Hepatocyte (in vitro differentiated cells): ENCODE data around the gene BAHCC1. TPM values are rescaled to one million over a fixed set of nuclear protein-coding genes. Genes with fewer than 3 reads are reported as not detected.

Experiments
- DNase-seq: peaks from one replicate; pipeline ENCODE4 v3.0.0-alpha.2; 2016; ENCODE audit warnings: low spot score
- H2AFZ ChIP-seq: fragments of 200-600 bp; sonication (generic); 2 replicates; pipeline ENCODE4 v1.6.0; 2016; ENCODE audit warnings: antibody characterized with exemption, mild to moderate bottlenecking
- H3K27ac ChIP-seq: fragments of 200-600 bp; sonication (generic); 2 replicates; pipeline ENCODE4 v1.5.1; 2016; ENCODE audit warnings: mild to moderate bottlenecking
- H3K27me3 ChIP-seq: fragments of 200-600 bp; sonication (generic); 2 replicates; pipeline ENCODE4 v1.6.1; 2016
- H3K36me3 ChIP-seq: fragments of 200-600 bp; sonication (generic); replicated peaks from 2 replicates; pipeline ENCODE4 v1.5.1; 2016; ENCODE audit warnings: low read depth; ENCODE audit not compliant: insufficient read depth
- H3K4me1 ChIP-seq: fragments of 200-600 bp; sonication (generic); 2 replicates; pipeline ENCODE4 v1.5.1; 2016; ENCODE audit warnings: mild to moderate bottlenecking, moderate library complexity; ENCODE audit not compliant: insufficient read depth
- H3K4me2 ChIP-seq: fragments of 200-600 bp; sonication (generic); 2 replicates; pipeline ENCODE4 v1.6.0; 2016
- H3K4me3 ChIP-seq: fragments of 200-600 bp; sonication (generic); 2 replicates; pipeline ENCODE4 v1.5.1; 2016; ENCODE audit warnings: mild to moderate bottlenecking
- H3K79me2 ChIP-seq: fragments of 200-600 bp; sonication (generic); 2 replicates; pipeline ENCODE4 v1.6.0; 2017; ENCODE audit warnings: mild to moderate bottlenecking
- H3K9me2 ChIP-seq: fragments of 200-600 bp; sonication (generic); replicated peaks from 2 replicates; pipeline ENCODE4 v1.6.0; 2017; ENCODE audit warnings: mild to moderate bottlenecking; ENCODE audit not compliant: insufficient read depth
- H3K9me3 ChIP-seq: fragments of 200-600 bp; sonication (generic); 2 replicates; pipeline ENCODE4 v1.5.1; 2016; ENCODE audit warnings: low read depth, mild to moderate bottlenecking
- H4K20me1 ChIP-seq: fragments of 200-600 bp; sonication (generic); 2 replicates; pipeline ENCODE4 v1.6.0; 2016; ENCODE audit warnings: mild to moderate bottlenecking; ENCODE audit not compliant: insufficient read depth, poor library complexity, severe bottlenecking
- EZH2 ChIP-seq: fragments of 200-600 bp; sonication (generic); IDR thresholded peaks from 2 replicates; pipeline ENCODE4 v1.6.1; 2016; ENCODE audit warnings: antibody characterized with exemption, mild to moderate bottlenecking, borderline replicate concordance
- EZH2phosphoT487 ChIP-seq: fragments of 200-600 bp; sonication (generic); IDR thresholded peaks from one replicate; pipeline ENCODE4 v1.6.1; 2018; ENCODE audit warnings: antibody characterized with exemption, mild to moderate bottlenecking, low read depth, moderate library complexity; ENCODE audit not compliant: unreplicated experiment, severe bottlenecking
- WGBS: methylation state at CpG from one replicate; pipeline ENCODE4 v1.1.6; 2016; ENCODE audit warnings: low lambda C conversion rate; ENCODE audit errors: missing lambda C conversion rate; 5-methylcytosine and 5-hydroxymethylcytosine counted together
- polyA plus RNA-seq: library from polyadenylated mRNA; unstranded; fragments of >200 nt; fragmentation: Nextera tagmentation; extraction: Ambion mirVana; gene quantifications from 2 replicates; pipeline ENCODE4 v1.2.1, GENCODE V29; 2016
- total RNA-seq: library from RNA; depleted of rRNA; stranded (reverse); fragments of >200 nt; gene quantifications from 2 replicates; pipeline ENCODE4 v1.2.3, GENCODE V29; 2014
- TF ChIP-seq, protein P1 (sequence below): fragments of 200-600 bp; sonication (generic); IDR thresholded peaks from 2 replicates; pipeline ENCODE4 v1.5.1; 2016; ENCODE audit warnings: antibody characterized with exemption, mild to moderate bottlenecking; ENCODE audit not compliant: poor library complexity

Gene BAHCC1
- total and polyA plus RNA-seq, 2 experiments from 2014 or later: 6.4 to 6.6 TPM

DNA sequence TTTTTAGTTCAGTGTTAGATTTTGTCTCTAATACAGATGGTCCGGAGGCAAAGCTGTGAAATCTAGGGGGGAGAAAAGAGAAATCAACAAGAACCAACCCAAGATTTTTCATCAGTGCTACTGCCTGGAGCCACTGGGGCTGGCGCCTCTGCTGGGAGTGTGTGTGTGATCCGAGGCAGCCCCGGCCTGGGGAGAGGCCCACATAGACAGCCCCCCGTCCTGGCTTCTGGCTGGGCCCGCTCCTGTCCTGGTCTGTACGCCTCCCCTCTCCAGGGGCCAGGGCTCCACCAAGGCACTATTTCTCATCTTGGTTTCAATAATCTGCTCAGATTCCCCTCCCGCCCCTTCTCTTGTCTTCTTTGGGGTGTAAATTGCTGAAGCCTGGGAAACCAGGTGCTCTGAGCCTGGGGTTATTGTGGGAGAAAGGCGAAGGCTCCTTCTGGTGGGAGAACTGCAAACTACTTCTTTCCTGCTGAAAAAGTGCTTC, 7.8 kb downstream of the BAHCC1 start:
- Histone ChIP-seq H3K9me2 (no peaks in the 10 kb centered on the region), H3K4me1 (peaks cover 62% of the 10 kb centered on the region), H2AFZ (no peak overlapping the region), H3K9me3 (no peaks in the 10 kb centered on the region), H3K27ac (peak overlapping the region; percentile 93), H4K20me1 (peaks cover 6% of the 10 kb centered on the region), H3K4me3 (no peak overlapping the region), H3K4me2 (peak overlapping the region; percentile 95), H3K36me3 (no peaks in the 10 kb centered on the region), H3K79me2 (peaks cover 93% of the 10 kb centered on the region), H3K27me3 (no peaks in the 10 kb centered on the region)
- WGBS: 65% methylated on average over 9 of the region's 9 CpGs
- TF ChIP-seq EZH2phosphoT487: no peak
- TF ChIP-seq, protein P1, sequence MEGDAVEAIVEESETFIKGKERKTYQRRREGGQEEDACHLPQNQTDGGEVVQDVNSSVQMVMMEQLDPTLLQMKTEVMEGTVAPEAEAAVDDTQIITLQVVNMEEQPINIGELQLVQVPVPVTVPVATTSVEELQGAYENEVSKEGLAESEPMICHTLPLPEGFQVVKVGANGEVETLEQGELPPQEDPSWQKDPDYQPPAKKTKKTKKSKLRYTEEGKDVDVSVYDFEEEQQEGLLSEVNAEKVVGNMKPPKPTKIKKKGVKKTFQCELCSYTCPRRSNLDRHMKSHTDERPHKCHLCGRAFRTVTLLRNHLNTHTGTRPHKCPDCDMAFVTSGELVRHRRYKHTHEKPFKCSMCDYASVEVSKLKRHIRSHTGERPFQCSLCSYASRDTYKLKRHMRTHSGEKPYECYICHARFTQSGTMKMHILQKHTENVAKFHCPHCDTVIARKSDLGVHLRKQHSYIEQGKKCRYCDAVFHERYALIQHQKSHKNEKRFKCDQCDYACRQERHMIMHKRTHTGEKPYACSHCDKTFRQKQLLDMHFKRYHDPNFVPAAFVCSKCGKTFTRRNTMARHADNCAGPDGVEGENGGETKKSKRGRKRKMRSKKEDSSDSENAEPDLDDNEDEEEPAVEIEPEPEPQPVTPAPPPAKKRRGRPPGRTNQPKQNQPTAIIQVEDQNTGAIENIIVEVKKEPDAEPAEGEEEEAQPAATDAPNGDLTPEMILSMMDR: no peak
- no peak for TF ChIP-seq EZH2
- no peak for DNase-seq

- H3K9me2 ChIP-seq: no peaks in the 10 kb centered on the region
- WGBS: 75% methylated on average over 39 of the region's 39 CpGs
- DNase-seq: no peak
- H3K9me3 ChIP-seq: no peaks in the 10 kb centered on the region
- no peak overlapping the region for H3K4me3 ChIP-seq
- H3K36me3 ChIP-seq: no peaks in the 10 kb centered on the region
- H4K20me1 ChIP-seq: peaks cover 9% of the 10 kb centered on the region
- H3K4me1 ChIP-seq: peaks cover 61% of the 10 kb centered on the region
- H3K27me3 ChIP-seq: no peaks in the 10 kb centered on the region
- peak overlapping the region; percentile 31 for H3K4me2 ChIP-seq
- TF ChIP-seq, protein P1: no peak
- TF ChIP-seq EZH2: no peak
- TF ChIP-seq EZH2phosphoT487: no peak
- H3K27ac ChIP-seq: no peak overlapping the region
- H3K79me2 ChIP-seq: peaks cover 91% of the 10 kb centered on the region
- H2AFZ ChIP-seq: no peak overlapping the region
Observed at GRCh38 chr17:81403671-81404534, 8.6 kb downstream of the BAHCC1 start.

DNA sequence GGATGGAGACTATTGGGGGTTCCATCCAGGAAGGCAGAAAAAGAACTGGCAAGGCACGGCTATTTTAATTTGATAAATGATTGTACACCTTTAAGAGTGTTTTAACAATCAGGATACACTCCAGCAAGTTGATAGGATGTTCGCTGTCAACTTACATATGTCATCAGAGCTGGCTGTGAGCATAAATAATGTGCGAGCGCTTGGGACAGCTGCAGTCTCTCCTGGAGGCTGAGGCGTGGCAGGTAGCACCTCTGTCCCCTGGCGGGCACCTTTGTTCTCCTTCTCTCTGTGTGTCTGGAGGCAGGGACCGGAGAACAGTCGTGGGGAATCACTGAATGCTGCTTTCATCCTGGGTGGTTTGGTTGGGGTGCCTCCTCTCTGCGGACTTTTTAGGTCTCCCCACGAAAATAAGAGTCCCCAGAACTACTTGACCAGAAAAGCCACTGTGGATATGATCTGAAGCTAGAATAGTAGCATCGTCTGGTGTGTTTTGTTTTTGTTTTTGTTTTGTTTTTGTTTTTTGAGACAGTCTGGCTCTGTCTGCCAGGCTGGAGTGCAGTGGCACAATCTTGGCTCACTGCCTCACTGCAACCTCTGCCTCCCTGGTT, 9.4 kb downstream of the BAHCC1 start:
- H3K4me3 ChIP-seq: no peak overlapping the region

More for the DNA sequence above, 9.4 kb downstream of the BAHCC1 start:
- peaks cover 97% of the 10 kb centered on the region for H3K79me2 ChIP-seq
- no peak for DNase-seq
- H3K27ac ChIP-seq: peak overlapping the region; percentile 34
- H3K27me3 ChIP-seq: no peaks in the 10 kb centered on the region
- TF ChIP-seq EZH2 (no peak), EZH2phosphoT487 (no peak)
- TF ChIP-seq, protein P1: no peak
- H3K4me2 ChIP-seq: peak overlapping the region; percentile 63
- WGBS: 65% methylated on average over 11 of the region's 11 CpGs
- peaks cover 12% of the 10 kb centered on the region for H4K20me1 ChIP-seq
- H3K36me3 ChIP-seq: no peaks in the 10 kb centered on the region
- peaks cover 61% of the 10 kb centered on the region for H3K4me1 ChIP-seq
- no peaks in the 10 kb centered on the region for H3K9me2 ChIP-seq
- H3K9me3 ChIP-seq: no peaks in the 10 kb centered on the region
- no peak overlapping the region for H2AFZ ChIP-seq
